Testis (tissue), 2 donors: ENCODE results near the gene PLIN5.

ENCODE experiments used
- POLR2A ChIP-seq: fragments of 450-650 bp; IDR thresholded peaks from one replicate; pipeline ENCODE4 v1.6.1; 2017; ENCODE audit warnings: antibody characterized with exemption, mild to moderate bottlenecking, moderate library complexity
- TF ChIP-seq, protein P1 (sequence below), 3 experiments: fragments of 450-650 bp in 2 of 3; fragments of 200-600 bp in 1 of 3; sonication (generic) in 1 of 3; IDR thresholded peaks; one replicate each; pipeline ENCODE4 v1.5.1; 2016 to 2019; ENCODE audit warnings: antibody characterized with exemption in 3 of 3, mild to moderate bottlenecking in 2 of 3, moderate library complexity in 1 of 3

DNA sequence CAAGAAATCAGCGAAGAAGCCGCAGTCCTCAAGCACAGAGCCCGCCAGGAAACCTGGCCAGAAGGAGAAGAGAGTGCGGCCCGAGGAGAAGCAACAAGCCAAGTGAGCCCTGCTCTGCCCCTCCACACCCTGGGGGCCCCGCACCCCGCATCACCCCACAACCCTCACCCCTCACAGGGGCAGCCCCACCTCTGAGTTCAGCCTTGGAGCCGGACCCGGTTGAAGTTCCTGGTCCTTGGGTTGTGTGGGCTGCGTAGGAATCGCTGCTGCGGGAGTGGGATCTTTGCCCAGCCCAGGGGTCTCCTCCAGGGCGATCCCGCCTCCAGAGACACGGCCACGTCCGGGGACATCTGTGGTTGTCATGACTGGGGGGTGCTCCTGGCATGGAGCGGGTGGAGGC is 38.7 kb downstream of the PLIN5 start:
- TF ChIP-seq, protein P1, sequence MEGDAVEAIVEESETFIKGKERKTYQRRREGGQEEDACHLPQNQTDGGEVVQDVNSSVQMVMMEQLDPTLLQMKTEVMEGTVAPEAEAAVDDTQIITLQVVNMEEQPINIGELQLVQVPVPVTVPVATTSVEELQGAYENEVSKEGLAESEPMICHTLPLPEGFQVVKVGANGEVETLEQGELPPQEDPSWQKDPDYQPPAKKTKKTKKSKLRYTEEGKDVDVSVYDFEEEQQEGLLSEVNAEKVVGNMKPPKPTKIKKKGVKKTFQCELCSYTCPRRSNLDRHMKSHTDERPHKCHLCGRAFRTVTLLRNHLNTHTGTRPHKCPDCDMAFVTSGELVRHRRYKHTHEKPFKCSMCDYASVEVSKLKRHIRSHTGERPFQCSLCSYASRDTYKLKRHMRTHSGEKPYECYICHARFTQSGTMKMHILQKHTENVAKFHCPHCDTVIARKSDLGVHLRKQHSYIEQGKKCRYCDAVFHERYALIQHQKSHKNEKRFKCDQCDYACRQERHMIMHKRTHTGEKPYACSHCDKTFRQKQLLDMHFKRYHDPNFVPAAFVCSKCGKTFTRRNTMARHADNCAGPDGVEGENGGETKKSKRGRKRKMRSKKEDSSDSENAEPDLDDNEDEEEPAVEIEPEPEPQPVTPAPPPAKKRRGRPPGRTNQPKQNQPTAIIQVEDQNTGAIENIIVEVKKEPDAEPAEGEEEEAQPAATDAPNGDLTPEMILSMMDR (IDR thresholded peaks at IDR 0.05): no peak
- no peak for TF ChIP-seq POLR2A
